Measurements from ENCODE around the gene TTC3.

Gene TTC3

GRCh38 chr21:37118187-37118826, 45.3 kb downstream of the TTC3 start:
- no peaks in the 10 kb centered on the region for H3K4me1 ChIP-seq (ENCODE audit: low read length)
- no peaks in the 10 kb centered on the region for H3K27me3 ChIP-seq (ENCODE audit: low read depth, low read length)
- TF ChIP-seq CTCF (IDR thresholded peaks at IDR 0.05; ENCODE audit: low read depth, low read length) (no peak), EZH2phosphoT487 (IDR thresholded peaks at IDR 0.05; ENCODE audit: low read depth) (no peak)
- H3K9me3 ChIP-seq (ENCODE audit: insufficient read depth, low read length), result no peaks in the 10 kb centered on the region
- no peak overlapping the region for H2AFZ ChIP-seq (ENCODE audit: low read depth, low read length)
- H3K27ac ChIP-seq (ENCODE audit: low read length), result no peak overlapping the region
- no peak overlapping the region for H3K9ac ChIP-seq (ENCODE audit: low read length)
- no peak overlapping the region for H3K4me2 ChIP-seq (ENCODE audit: low read length)
- no peaks in the 10 kb centered on the region for H3K79me2 ChIP-seq (ENCODE audit: low read length)
- H4K20me1 ChIP-seq (ENCODE audit: insufficient read depth, low read length), result no peaks in the 10 kb centered on the region
- peaks cover 2% of the 10 kb centered on the region for H3K36me3 ChIP-seq (replicated peaks; ENCODE audit: low read depth, low read length)
- H3K4me3 ChIP-seq (ENCODE audit: low read length), result no peak overlapping the region

GRCh38 chr21:37119421-37120218, 46.6 kb downstream of the TTC3 start:
- Histone ChIP-seq H3K36me3 (replicated peaks; ENCODE audit: low read depth, low read length) (peaks cover 2% of the 10 kb centered on the region), H3K4me2 (ENCODE audit: low read length) (no peak overlapping the region), H3K27ac (ENCODE audit: low read length) (no peak overlapping the region), H3K9me3 (ENCODE audit: insufficient read depth, low read length) (no peaks in the 10 kb centered on the region), H3K27me3 (ENCODE audit: low read depth, low read length) (no peaks in the 10 kb centered on the region), H3K4me3 (ENCODE audit: low read length) (no peak overlapping the region), H3K9ac (ENCODE audit: low read length) (no peak overlapping the region), H4K20me1 (ENCODE audit: insufficient read depth, low read length) (no peaks in the 10 kb centered on the region), H2AFZ (ENCODE audit: low read depth, low read length) (no peak overlapping the region), H3K4me1 (ENCODE audit: low read length) (no peaks in the 10 kb centered on the region), H3K79me2 (ENCODE audit: low read length) (no peaks in the 10 kb centered on the region)
- TF ChIP-seq CTCF (IDR thresholded peaks at IDR 0.05; ENCODE audit: low read depth, low read length) (no peak), EZH2phosphoT487 (IDR thresholded peaks at IDR 0.05; ENCODE audit: low read depth) (no peak)

DNA sequence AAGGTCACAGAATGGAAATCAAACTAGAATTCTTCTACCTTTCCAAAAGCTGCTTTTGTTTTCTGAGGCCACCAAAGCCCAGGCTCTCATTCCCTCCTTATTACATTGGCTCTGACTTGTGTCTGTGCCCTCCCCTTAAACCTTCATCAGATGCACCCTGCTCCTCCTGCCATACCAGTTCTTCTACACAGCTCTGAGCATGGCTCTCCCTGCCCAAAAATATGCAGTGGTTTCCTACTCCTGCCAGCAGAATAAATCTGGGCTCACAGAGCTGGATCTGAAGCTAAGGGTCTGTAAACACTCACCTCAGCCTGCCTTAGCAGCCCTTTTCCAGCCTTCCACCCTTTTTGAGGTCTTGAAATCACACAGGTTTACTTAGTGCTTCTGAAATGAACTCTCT, 55.0 kb downstream of the TTC3 start:
- H3K9ac ChIP-seq (ENCODE audit: low read length), result no peak overlapping the region
- H3K9me3 ChIP-seq (ENCODE audit: insufficient read depth, low read length), result no peaks in the 10 kb centered on the region
- H3K79me2 ChIP-seq (ENCODE audit: low read length), result no peaks in the 10 kb centered on the region
- H2AFZ ChIP-seq (ENCODE audit: low read depth, low read length), result no peak overlapping the region
- no peaks in the 10 kb centered on the region for H3K4me1 ChIP-seq (ENCODE audit: low read length)
- H3K4me3 ChIP-seq (ENCODE audit: low read length), result no peak overlapping the region
- no peaks in the 10 kb centered on the region for H3K27me3 ChIP-seq (ENCODE audit: low read depth, low read length)
- no peak overlapping the region for H3K4me2 ChIP-seq (ENCODE audit: low read length)
- no peak for TF ChIP-seq CTCF (IDR thresholded peaks at IDR 0.05; ENCODE audit: low read depth, low read length)
- TF ChIP-seq EZH2phosphoT487 (IDR thresholded peaks at IDR 0.05; ENCODE audit: low read depth), result no peak
- no peak overlapping the region for H3K27ac ChIP-seq (ENCODE audit: low read length)
- no peaks in the 10 kb centered on the region for H4K20me1 ChIP-seq (ENCODE audit: insufficient read depth, low read length)
- peaks cover 9% of the 10 kb centered on the region for H3K36me3 ChIP-seq (replicated peaks; ENCODE audit: low read depth, low read length)

- no peak for TF ChIP-seq EZH2phosphoT487 (IDR thresholded peaks at IDR 0.05; ENCODE audit: low read depth)
- no peak for TF ChIP-seq CTCF (IDR thresholded peaks at IDR 0.05; ENCODE audit: low read depth, low read length)
- Histone ChIP-seq H3K4me3 (ENCODE audit: low read length) (no peak overlapping the region), H3K4me1 (ENCODE audit: low read length) (no peaks in the 10 kb centered on the region), H3K27me3 (ENCODE audit: low read depth, low read length) (no peaks in the 10 kb centered on the region), H2AFZ (ENCODE audit: low read depth, low read length) (no peak overlapping the region), H3K4me2 (ENCODE audit: low read length) (no peak overlapping the region), H3K9ac (ENCODE audit: low read length) (no peak overlapping the region), H3K79me2 (ENCODE audit: low read length) (no peaks in the 10 kb centered on the region), H3K36me3 (replicated peaks; ENCODE audit: low read depth, low read length) (peaks cover 20% of the 10 kb centered on the region), H3K9me3 (ENCODE audit: insufficient read depth, low read length) (no peaks in the 10 kb centered on the region), H4K20me1 (ENCODE audit: insufficient read depth, low read length) (no peaks in the 10 kb centered on the region), H3K27ac (ENCODE audit: low read length) (no peak overlapping the region)
These were observed 57.9 kb downstream of the TTC3 start for GRCh38 chr21:37130971-37131370.
